ENCODE measurements around the gene EXOC6.
"Not testable (repeated sequence)": the region's sequence is repeated elsewhere in the genome, so short reads cannot be mapped to it uniquely, and the experiment has no call there.

EXOC6 gene

DNA sequence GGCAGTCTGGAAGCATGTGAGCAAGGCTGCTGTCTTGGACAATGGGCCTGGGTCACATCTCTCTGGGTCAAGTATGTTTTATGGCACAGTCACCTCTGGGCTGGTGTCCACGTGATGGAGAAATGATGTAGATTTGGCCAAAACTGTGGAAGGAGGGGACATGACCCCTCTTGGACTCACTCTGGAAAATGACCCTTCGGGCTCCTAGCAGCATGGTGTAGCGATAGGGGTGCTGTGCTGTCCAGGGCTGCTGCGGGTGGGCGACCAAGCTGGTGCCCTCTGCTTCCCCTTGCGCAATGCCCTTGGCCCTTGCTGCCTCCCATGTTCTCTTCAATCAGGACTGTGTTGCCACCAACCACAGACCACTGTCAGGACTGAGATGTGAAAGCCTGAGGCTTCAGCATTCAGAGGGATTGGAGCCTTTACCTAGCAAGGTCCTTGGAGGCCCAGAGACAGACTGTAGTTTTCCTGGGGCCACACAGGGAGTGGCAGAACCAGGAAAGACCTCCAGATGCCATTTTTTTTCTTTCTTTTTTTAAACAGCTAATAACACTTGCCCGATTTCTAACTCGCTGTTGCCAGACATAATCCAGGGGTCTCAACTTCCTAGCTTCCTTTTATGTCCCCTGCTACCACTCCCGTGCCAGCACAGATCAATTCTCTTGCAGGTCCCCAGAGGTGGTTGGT lies 231.5 kb downstream of the EXOC6 start:
- no peak for DNase-seq (ENCODE audit: low read depth in 2 of 2)

DNA sequence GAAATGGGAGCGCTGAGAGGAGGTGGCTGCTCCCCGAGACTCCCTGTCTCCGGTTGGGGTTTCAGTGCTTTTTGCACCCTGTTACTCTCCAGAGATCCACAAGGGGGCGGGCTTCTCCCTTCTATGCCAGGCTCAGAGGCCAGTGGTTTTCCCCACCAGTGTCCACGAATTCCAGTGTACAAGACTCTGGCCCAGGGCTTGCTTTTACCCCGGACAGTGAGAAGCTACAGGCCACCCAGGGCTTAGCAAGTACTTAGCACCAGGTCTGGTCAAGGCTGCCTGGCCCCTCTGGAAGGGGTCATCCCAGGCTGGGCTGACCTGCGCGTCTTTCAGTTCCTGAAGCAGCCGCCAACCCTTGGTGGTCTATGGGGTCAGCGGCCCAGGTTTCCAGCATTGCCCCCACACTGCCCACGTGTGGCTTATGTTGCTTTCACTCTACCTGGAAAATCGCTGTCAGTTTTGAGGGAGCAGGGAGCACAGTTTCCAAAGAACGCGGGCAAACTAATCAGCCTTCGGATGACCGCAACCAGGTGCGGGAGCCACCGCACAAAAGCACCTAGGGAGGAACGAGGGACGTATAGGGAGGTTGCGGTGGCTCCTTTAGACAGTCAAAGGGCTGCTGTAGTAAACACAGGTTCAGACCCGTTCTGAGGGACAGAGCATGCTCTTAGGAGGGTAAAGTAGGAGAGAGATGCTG lies 232.2 kb downstream of the EXOC6 start:
- no peak for DNase-seq (ENCODE audit: low read depth in 2 of 2)

DNA sequence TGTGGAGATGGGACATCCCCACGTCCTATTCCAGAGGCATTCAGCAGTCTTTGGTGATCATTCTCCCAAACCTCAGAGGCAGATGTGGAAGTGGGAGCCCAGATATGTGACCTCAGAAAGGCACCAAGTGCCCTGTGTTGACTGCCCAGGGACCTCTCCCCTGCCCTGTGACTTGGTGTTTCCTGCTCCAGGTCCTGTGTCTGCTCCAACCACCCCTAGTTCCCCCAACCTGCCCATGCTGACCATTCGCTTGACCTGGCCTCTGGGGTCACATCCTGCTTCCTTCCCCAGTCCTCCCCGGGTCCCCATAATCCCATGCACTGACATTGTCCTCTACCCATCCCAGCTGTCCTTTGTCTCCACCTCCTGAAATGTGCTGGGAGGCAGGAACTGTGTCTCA lies 233.0 kb downstream of the EXOC6 start:
- DNase-seq (ENCODE audit: low read depth in 2 of 2) = no peak

DNA sequence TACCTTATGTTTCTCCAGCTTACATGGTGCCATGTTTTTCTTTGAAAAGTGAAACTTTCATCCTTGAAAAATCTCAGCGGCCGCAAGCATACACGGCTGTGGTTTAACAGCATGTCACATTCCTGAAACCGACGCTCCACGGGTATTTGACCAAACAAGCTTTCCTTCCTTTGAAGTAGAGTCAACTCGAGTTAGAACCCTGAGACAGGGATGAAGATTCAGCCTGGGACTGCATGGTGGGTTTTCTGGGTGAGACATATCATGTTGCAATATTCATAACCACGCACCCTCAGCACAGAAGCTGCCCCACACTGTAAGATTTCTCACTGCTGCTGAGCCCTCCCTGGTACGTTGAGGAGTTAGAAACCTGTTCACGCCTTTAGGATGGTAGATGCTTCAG lies 233.5 kb downstream of the EXOC6 start:
- no peak for DNase-seq (ENCODE audit: low read depth in 2 of 2)

DNA sequence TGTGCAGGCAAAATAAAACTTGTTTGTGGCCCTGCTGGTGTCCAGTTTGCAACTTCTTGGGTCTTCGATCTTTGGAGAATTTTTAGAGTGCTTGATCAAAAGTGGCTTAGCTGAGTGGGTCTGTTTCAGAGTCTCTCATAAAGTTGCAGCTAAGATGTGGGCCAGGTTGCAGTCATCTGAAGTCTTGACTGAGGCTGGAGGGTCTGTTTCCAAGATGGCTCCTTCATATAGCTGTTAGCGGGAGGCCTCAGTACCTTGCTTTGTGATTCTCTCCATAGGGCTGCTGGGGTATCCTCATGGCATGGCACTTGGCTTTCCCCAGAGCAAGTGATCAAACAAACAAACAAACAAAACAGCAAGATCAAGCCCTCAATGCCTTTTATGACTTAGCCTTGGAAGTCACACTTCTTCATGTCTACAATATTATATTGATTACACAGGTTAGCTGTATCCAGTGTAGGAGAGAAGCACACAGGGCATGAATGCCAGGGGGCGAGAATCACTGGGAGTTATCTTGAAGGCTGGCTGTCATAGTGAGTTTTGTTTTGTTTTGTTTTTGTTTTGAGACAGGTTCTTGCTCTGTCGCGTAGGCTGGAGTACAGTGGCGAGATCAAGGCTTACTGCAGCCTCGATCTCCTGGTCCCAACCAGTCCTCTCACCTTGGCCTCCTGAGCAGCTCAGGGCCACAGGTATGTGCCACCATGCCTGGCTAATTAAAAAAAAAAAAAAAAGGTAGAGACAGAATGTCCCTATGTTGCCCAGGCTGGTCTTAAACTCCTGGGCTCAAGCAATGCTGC lies 235.6 kb downstream of the EXOC6 start:
- DNase-seq (ENCODE audit: low read depth in 2 of 2) = no peak

DNA sequence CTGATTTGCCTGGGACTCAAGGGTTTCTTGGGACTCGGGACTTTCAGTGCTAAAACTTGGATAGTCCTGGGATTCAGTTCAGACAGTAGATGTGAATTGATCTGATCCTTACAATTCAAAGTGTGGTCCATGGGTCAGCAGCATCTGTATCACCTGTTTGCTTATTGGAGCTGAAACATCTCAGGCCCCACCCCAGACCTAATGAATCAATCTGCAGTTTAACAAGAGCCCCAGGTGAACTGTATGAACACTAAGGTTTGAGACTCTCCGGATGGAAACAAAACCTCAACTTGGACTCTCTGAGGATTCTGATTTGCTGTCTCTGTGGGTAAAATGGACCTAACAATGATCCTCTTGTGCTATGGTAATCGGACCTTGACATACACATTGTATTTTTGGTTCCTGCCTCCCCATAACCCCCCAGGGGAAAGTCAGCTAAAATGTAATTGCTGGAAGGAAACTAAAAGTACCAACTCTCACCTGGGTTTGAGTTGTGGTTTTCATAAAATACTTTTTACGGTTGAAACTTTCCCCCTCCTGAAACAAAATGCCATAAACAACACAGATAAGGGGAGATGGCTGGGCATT lies 237.0 kb downstream of the EXOC6 start:
- DNase-seq (ENCODE audit: low read depth in 2 of 2) = no peak

DNA sequence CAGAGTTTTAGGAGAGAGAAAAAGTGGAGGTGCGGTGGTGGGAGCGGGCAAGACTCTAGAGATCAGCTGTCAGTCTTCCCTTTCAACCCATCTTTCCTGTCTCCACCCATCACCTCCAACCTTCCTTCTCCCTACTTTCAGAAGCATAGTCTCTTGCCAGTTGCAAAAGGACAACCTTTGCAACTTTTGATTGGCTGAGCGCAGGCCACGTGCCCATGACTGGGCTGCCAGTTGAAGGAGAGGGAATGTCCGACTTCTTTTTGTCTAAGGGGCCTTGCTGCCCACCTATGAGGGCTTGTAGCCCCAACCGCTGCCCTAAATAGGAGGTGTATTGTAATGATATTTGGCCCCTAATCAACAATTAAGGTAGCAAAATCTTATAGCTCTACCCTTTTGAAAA lies 238.0 kb downstream of the EXOC6 start:
- DNase-seq (ENCODE audit: low read depth in 2 of 2) = no peak

DNA sequence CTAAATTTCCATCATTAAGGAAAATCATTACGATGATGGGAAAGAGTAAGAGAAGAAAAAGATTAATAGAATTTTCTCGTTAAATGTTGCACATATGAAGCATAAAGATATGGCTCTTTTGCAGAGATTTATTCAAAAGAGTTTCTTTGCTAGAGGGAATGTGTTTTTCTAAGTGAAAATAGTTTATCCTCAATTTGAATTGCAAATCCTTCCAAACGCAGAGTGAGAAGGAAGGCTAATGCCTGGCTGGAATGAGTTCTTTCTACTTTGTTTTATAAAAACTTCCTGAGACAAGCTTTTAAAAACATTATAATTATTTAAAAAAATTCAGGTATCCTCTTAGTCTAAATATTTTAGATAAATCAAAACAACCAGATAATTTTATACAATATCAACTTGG lies 239.5 kb downstream of the EXOC6 start:
- DNase-seq (ENCODE audit: low read depth in 2 of 2) = no peak

DNA sequence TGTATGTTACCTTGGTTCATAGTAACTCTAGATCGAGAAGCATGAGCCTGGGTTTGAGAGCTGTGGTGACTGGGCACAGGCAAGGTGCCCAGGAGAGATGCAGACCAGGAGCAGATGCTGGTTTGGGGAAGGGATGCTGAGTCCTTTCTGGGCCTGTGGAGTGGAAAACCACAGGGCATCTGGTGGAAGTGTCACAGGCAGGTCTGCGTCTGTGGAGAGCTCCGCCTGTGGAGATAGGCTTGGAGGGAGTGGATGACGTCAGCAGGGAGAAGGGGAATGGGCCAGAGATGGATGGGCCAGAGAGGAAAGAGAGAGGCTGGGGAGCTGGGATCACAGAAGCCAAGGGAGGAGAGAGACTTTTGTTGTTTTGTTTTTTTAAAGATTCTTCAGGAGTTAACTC lies 240.1 kb downstream of the EXOC6 start:
- DNase-seq (ENCODE audit: low read depth in 2 of 2) = no peak

DNA sequence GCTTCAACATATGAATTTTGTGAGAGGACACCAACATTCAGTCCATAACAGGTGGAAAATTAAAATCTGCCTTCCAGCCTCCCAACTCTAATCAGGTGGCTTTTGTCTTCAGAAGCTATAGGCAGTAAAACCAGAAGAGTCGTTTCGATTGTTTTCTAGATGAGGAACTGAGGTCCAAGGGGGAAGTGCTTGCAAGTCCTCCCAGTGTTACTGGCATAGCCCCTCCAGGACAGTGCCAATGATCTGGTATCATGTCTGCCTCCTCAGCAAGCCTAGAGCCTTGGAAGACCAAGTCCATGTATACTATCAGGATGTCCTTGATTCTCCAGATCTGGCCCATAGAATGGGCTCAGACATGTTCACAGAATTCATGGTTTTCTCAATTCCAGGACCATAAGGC lies 242.3 kb downstream of the EXOC6 start:
- no peak for DNase-seq (ENCODE audit: low read depth in 2 of 2)

DNA sequence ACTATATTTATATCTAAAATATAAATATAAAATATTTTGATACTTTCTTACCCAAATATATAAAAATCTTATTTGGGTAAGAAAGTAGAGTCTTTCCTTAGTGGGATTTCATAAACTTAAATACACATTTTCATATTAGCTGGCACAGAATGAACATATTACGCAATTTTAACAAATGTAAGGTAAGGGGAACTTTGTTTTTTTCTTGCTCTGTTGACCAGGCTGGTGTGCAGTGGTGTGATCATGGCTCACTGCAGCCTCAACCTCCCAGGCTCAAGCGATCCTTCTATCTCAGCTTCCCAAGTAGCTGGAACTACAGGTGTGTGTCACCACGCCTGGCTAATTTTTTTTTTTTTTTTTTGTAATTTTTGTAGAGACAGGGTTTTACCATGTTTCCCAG lies 243.6 kb downstream of the EXOC6 start:
- no peak for DNase-seq (ENCODE audit: low read depth in 2 of 2)

DNA sequence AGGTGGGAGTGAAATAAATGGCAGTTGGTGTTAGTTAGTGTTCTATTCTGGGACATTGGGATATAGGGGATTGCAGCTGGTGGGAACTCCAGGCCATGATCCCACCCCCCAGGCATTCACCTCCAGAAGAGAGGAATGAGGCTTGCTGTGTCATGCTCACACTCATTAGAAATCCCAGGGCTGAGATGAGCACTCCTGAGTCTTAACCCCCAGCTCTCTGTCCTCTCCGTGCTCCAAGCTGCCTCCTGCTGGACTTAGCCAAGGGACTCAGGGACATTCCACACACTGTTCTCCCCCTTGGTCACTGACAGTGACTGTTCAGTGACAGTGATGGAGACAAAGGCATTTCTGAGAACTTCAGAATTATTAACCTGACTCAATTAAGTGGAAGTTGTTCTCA lies 246.9 kb downstream of the EXOC6 start:
- no peak for DNase-seq (ENCODE audit: low read depth in 2 of 2)

DNA sequence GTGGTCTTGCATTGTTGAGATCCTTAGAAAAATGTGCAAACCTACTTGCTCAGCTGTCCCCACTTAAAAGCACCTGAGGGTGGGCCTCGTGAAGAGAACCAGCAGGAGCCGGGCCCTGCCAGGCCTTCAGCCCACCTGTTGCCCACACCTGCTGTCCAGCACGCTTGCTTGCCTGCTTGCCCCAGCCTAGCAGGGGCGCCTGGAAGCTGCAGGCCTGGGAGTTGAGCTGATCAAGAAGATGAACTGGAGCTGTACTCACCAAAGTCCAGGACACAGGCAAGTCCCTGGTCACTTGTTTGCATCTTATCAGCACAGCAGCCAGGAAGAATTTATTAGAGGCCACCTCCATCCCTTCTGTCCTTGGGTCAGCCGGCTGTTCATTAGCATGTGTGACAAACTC lies 248.6 kb downstream of the EXOC6 start:
- no peak for DNase-seq (ENCODE audit: low read depth in 2 of 2)

DNA sequence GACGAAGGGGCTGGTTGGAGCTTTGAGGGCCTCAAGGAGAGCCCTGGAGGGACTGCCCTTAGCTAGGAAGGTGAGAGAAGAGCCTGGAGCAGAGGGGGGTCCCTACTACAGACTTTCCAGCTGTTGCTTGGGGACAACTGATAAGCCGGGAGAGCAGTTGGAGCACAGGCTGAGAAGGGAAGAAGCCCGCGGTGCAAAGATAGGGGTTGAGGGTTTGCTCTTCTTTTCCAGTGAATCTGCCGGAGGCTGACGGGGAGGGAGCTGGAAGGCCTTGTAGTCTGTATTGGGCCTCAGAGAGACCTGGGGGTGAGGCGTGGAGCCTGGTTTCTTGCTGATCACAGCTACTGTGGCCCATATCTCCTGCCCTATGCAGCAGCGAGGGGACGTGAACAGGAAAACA lies 249.1 kb downstream of the EXOC6 start:
- DNase-seq (ENCODE audit: low read depth in 2 of 2) = no peak

DNA sequence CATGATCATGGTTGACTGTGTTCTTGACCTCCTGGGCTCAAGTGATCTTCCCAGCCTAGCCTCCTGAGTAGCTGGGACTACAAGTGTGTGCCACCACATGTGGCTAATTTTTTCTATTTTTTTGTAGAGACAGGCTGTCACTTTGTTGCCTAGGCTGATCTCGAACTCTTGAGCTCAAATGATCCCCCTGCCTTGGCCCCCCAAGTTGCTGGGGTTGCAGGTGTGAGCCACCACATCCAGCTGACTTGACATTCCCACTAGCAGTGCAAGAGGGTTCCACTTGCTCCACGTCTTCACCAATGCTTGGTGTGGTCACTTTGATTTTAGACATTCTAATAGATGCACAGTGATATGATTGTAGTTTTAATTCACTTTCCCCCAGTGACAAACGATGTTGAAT lies 250.5 kb downstream of the EXOC6 start:
- no peak for DNase-seq (ENCODE audit: low read depth in 2 of 2)

DNA sequence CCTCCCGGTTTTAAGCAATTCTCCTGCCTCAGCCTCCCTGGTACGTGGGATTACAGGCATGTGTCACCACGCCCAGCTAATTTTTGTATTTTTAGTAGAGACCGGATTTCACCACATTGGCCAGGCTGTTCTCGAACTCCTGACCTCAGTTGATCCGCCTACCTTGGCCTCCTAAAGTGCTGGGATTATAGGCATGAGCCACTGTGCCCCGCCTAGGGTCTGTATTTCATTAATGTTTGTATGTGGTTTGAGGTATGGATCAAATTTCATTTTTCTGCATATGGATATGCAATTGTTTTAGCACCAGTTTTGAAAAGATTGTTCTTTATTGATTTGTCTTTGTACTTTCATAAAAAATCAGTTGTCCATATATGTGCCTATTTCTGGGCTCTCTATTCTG lies 251.3 kb downstream of the EXOC6 start:
- DNase-seq (ENCODE audit: low read depth in 2 of 2) = no peak

DNA sequence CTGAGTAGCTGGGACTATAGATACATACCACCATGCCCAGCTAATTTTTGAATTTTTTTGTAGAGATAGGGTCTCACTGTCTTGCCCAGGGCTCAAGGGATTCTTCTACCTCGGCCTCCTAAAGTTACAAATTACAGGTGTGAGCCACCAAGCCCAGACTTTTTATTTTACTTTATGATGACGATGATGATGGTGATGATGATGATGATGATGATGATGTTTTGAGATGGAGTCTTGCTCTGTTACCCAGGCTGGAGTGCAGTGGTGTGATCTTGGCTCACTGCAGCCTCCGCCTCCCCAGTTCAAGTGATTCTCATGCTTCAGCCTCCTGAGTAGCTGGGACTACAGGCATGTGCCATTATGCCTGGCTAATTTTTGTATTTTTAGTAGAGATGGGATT lies 252.8 kb downstream of the EXOC6 start:
- not testable (repeated sequence) for DNase-seq (ENCODE audit: low read depth in 2 of 2)

DNA sequence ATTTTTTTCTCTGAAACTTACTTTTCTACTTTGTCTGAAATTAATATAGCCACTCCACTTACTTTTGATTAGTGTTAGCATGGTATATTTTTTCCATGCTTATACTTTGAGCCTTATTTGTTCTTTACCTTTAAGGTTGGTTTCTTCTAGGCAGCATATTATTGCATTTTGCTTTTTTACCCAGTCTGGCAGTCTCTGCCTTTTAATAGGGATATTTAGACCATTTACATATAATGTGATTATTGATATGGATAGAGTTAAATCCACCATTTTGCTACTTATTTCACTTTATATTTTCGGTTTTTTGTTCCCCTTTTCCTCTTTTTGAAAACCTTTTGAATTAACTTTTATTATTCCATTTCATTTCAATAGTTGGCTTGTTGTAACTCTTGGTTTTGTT lies 255.6 kb downstream of the EXOC6 start:
- DNase-seq (ENCODE audit: low read depth in 2 of 2) = no peak

DNA sequence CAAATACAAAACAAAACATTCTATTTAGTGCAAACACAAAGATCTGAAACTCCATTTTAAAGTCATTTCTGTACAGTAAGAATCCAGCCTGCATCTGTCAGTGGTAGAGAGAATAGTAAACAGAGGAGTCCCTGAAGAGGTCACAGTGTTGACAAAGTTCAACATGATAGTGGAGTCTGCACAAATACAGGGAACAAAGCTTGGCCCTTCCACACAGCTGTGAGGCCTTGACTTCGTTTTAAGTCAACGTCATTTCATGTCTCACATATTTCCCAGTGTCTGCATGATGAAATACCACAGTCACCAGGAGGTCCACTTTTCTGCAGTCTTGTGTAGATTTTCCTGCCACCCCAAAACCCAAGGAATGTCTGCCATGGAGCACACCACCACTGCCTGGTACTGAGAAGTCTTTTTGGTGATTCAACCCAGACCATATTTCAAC lies 258.3 kb downstream of the EXOC6 start:
- no peak for DNase-seq (ENCODE audit: low read depth in 2 of 2)

All from stimulated activated CD8-positive, alpha-beta memory T cell treated with anti-CD3 and anti-CD28 coated beads, Interleukin-2, amount 100 ng/mL, for 48 hours (primary cell).